Gastroesophageal sphincter (tissue), 4 donors: ENCODE data around the gene SYNE1. TPM values are rescaled to one million over a fixed set of nuclear protein-coding genes. Genes with fewer than 3 reads are reported as not detected.

Source experiments
- ATAC-seq: fragments of 150-250 bp; one replicate; pipeline ENCODE4 v1.9.1; 2016; ENCODE audit warnings: mild to moderate bottlenecking, moderate library complexity
- H3K27ac ChIP-seq, 4 donors: fragments of 200-600 bp; sonication (generic) in 3 of 4; 1 replicate in 3 of 4; 2 replicates in 1 of 4; pipeline ENCODE4 v1.5.1; 2016 to 2019
- H3K27me3 ChIP-seq: fragments of 200-600 bp; sonication (generic); one replicate; pipeline ENCODE4 v1.5.1; 2019
- H3K36me3 ChIP-seq, 2 donors: fragments of 200-600 bp; sonication (generic); one replicate each; pipeline ENCODE4 v1.5.1; 2019; ENCODE audit warnings: control low read depth in 1 of 2
- H3K4me1 ChIP-seq, 3 donors: fragments of 200-600 bp; sonication (generic); 1 replicate in 2 of 3; 2 replicates in 1 of 3; pipeline ENCODE4 v1.5.1; 2016 to 2019; ENCODE audit warnings: control low read depth in 2 of 3
- H3K4me3 ChIP-seq, 2 donors: fragments of 200-600 bp; sonication (generic); one replicate each; pipeline ENCODE4 v1.5.1; 2019; ENCODE audit warnings: mild to moderate bottlenecking in 1 of 2, moderate library complexity in 1 of 2
- H3K9me3 ChIP-seq, 3 donors: fragments of 200-600 bp; sonication (generic); one replicate each; pipeline ENCODE4 v1.5.1; 2017 to 2019; ENCODE audit warnings: control low read depth in 2 of 3
- CTCF ChIP-seq, 4 experiments: fragments of 200-600 bp in 2 of 4; fragments of 450-650 bp in 2 of 4; sonication (generic) in 1 of 4; IDR thresholded peaks; one replicate each; pipeline ENCODE4 v1.5.1; 2017 to 2019; ENCODE audit warnings: antibody characterized with exemption in 4 of 4, mild to moderate bottlenecking in 2 of 4, moderate library complexity in 2 of 4
- EP300 ChIP-seq: sonication (generic); formaldehyde crosslinking; IDR thresholded peaks from one replicate; pipeline ENCODE4 v1.6.1; 2017; ENCODE audit warnings: antibody characterized with exemption, mild to moderate bottlenecking
- POLR2A ChIP-seq, 2 donors: fragments of 450-650 bp; IDR thresholded peaks; one replicate each; pipeline ENCODE4 v1.6.1; 2017; ENCODE audit warnings: antibody characterized with exemption in 2 of 2, mild to moderate bottlenecking in 2 of 2, moderate library complexity in 1 of 2
- POLR2AphosphoS5 ChIP-seq: sonication (generic); formaldehyde crosslinking; IDR thresholded peaks from one replicate; pipeline ENCODE4 v1.6.1; 2017; ENCODE audit warnings: antibody characterized with exemption
- WGBS, 2 donors: methylation state at CpG; one replicate each; pipeline ENCODE4 v1.1.5; 2018; ENCODE audit warnings: low coverage in 1 of 2; 5-methylcytosine and 5-hydroxymethylcytosine counted together
- total RNA-seq, 4 donors: library from RNA; depleted of rRNA; stranded (reverse); fragments of >200 nt; gene quantifications; one replicate each; pipeline ENCODE4 v1.1.0, GENCODE V29; 2016

SYNE1 gene
- total RNA-seq, 4 donors from 2014 or later, result 160 to 268 (median 215) TPM

GRCh38 chr6:152212437-152212836 lies 424.7 kb downstream of the SYNE1 start:
- H3K9me3 ChIP-seq, result no peaks in the 10 kb centered on the region
- 94 to 100% methylated on average over 1 of the region's 1 CpG for WGBS, 2 donors
- TF ChIP-seq POLR2AphosphoS5 (no peak), EP300 (no peak), CTCF (IDR thresholded peaks at IDR 0.05) (no peak), POLR2A (IDR thresholded peaks at IDR 0.05) (no peak)
- H3K27me3 ChIP-seq, result no peaks in the 10 kb centered on the region
- peaks cover 0 to 8% (median 2%) of the 10 kb centered on the region in 3 donors for H3K4me1 ChIP-seq
- no peak overlapping the region for H3K4me3 ChIP-seq
- no peak for ATAC-seq
- no peak overlapping the region for H3K27ac ChIP-seq
- peaks cover 2 to 84% of the 10 kb centered on the region in 2 donors for H3K36me3 ChIP-seq

GRCh38 chr6:152209211-152209610 lies 428.0 kb downstream of the SYNE1 start:
- WGBS, 2 donors, result 59 to 64% methylated on average over 3 to 7 of the region's 8 CpGs
- Histone ChIP-seq H3K4me3 (no peak overlapping the region), H3K27ac (no peak overlapping the region), H3K4me1 (peaks cover 0 to 8% (median 2%) of the 10 kb centered on the region in 3 donors), H3K36me3 (peaks cover 10 to 81% of the 10 kb centered on the region in 2 donors), H3K9me3 (no peaks in the 10 kb centered on the region), H3K27me3 (no peaks in the 10 kb centered on the region)
- no peak for ATAC-seq
- TF ChIP-seq EP300, result no peak
- no peak for TF ChIP-seq POLR2AphosphoS5
- TF ChIP-seq POLR2A (IDR thresholded peaks at IDR 0.05), result no peak
- TF ChIP-seq CTCF (IDR thresholded peaks at IDR 0.05), result no peak

GRCh38 chr6:152207915-152208714 lies 429.0 kb downstream of the SYNE1 start:
- no peak for ATAC-seq

GRCh38 chr6:152206072-152206818 lies 430.9 kb downstream of the SYNE1 start:
- H3K9me3 ChIP-seq, result no peaks in the 10 kb centered on the region
- H3K27ac ChIP-seq, result no peak overlapping the region
- 77 to 82% methylated on average over 16 to 18 of the region's 18 CpGs for WGBS, 2 donors
- peak; percentile 48 for ATAC-seq
- H3K4me3 ChIP-seq, result no peak overlapping the region
- TF ChIP-seq EP300 (no peak), POLR2AphosphoS5 (no peak), POLR2A (IDR thresholded peaks at IDR 0.05) (no peak), CTCF (IDR thresholded peaks at IDR 0.05) (peak; percentile 9 to 61 (median 44))
- H3K27me3 ChIP-seq, result no peaks in the 10 kb centered on the region
- peaks cover 0 to 8% (median 2%) of the 10 kb centered on the region in 3 donors for H3K4me1 ChIP-seq
- peaks cover 14 to 84% of the 10 kb centered on the region in 2 donors for H3K36me3 ChIP-seq

More at GRCh38 chr6:152207915-152208714, 429.0 kb downstream of the SYNE1 start:
- no peaks in the 10 kb centered on the region for H3K27me3 ChIP-seq
- H3K36me3 ChIP-seq, result peaks cover 10 to 81% of the 10 kb centered on the region in 2 donors
- peaks cover 0 to 8% (median 2%) of the 10 kb centered on the region in 3 donors for H3K4me1 ChIP-seq
- no peaks in the 10 kb centered on the region for H3K9me3 ChIP-seq
- H3K27ac ChIP-seq, result no peak overlapping the region
- 90 to 94% methylated on average over 9 to 11 of the region's 12 CpGs for WGBS, 2 donors
- TF ChIP-seq POLR2A (IDR thresholded peaks at IDR 0.05), result no peak
- TF ChIP-seq POLR2AphosphoS5, result no peak
- TF ChIP-seq CTCF (IDR thresholded peaks at IDR 0.05), result no peak
- TF ChIP-seq EP300, result no peak
- H3K4me3 ChIP-seq, result no peak overlapping the region
